ENCODE data around the gene ACKR1.

The ACKR1 gene

DNA sequence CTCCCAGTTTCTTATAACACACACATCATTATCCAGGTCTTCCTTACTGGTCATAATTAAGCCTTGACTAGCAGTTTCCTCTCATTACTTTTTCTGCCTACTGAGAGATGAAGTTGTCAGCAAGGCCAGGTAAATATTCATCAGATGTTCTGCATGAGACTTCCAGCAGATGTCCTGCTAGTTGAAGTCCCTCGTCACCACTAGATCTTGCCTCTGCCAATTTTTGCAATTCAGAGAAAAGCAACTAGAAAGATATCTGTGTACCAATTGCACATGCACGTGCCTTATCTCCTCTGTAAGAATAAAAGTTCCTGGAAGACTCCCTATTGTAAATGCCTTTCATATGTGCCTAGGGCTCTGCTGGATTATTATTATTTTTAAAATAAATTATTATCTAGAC is 18.3 kb downstream of the ACKR1 start:
- Histone ChIP-seq H3K4me1 (no peaks in the 10 kb centered on the region), H3K36me3 (no peaks in the 10 kb centered on the region), H3K9me3 (no peaks in the 10 kb centered on the region; the same call in 1 of the 2 replicates), H3K4me3 (ENCODE audit: low read depth, low read length) (no peak overlapping the region), H3K27me3 (no peaks in the 10 kb centered on the region)
- TF ChIP-seq, protein P1, sequence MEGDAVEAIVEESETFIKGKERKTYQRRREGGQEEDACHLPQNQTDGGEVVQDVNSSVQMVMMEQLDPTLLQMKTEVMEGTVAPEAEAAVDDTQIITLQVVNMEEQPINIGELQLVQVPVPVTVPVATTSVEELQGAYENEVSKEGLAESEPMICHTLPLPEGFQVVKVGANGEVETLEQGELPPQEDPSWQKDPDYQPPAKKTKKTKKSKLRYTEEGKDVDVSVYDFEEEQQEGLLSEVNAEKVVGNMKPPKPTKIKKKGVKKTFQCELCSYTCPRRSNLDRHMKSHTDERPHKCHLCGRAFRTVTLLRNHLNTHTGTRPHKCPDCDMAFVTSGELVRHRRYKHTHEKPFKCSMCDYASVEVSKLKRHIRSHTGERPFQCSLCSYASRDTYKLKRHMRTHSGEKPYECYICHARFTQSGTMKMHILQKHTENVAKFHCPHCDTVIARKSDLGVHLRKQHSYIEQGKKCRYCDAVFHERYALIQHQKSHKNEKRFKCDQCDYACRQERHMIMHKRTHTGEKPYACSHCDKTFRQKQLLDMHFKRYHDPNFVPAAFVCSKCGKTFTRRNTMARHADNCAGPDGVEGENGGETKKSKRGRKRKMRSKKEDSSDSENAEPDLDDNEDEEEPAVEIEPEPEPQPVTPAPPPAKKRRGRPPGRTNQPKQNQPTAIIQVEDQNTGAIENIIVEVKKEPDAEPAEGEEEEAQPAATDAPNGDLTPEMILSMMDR (IDR thresholded peaks at IDR 0.05; ENCODE audit: low read depth, low read length): no peak
- DNase-seq: no peak

DNA sequence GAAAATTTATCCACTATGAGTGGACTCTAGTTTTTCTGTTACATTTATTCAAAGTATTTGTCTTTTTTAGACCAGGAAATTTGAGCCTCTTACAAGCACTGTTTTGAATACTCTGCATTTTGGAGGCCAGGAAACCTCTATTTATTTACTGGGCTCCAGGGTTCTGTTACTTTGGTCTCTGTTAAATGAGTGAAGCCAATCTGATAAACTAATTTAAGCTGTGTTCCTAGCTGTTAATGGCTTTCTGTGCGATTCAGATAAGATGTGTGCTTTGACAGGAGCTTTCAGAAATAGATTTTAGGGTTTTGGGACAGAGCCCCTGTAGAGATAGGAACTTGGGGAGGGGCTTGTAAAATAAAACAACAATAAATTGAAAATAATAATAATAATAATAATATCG is 23.9 kb downstream of the ACKR1 start:
- H3K4me1 ChIP-seq: no peaks in the 10 kb centered on the region
- H3K4me3 ChIP-seq (ENCODE audit: low read depth, low read length): no peak overlapping the region
- TF ChIP-seq, protein P1 (IDR thresholded peaks at IDR 0.05; ENCODE audit: low read depth, low read length): no peak
- no peak for DNase-seq
- no peaks in the 10 kb centered on the region for H3K36me3 ChIP-seq
- no peaks in the 10 kb centered on the region for H3K9me3 ChIP-seq
- no peaks in the 10 kb centered on the region for H3K27me3 ChIP-seq

DNA sequence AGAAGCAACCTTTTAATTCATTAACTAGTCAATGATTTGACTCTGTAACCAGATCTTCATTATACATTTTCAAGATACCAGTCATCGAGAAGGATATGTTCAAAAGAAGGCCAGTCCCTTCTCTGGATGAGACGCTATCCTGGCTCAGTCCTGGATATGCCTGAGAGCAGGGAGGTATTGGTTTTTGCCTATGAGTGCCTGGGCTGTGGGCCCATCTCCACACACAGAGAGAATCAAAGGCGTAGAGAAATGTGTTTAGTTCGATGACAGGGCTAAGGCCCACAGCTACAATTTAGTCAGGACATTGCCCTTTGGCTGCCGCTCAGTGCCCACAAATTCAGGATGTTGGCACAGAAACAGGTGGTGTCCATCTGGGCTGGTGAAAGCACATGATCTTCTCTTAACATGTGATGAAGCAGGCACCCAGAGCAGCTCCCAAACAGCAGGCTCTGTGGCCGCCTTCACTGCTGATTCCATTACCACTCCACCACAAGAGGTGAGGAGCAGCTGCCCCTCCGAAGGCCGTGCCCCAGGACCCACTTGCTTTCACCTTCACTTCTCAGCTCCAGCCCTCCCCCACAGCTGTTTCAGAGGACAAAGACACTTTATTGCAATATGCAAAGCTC is 24.7 kb downstream of the ACKR1 start:
- DNase-seq: no peak
- TF ChIP-seq, protein P1 (IDR thresholded peaks at IDR 0.05; ENCODE audit: low read depth, low read length): no peak
- H3K4me1 ChIP-seq: no peaks in the 10 kb centered on the region
- no peaks in the 10 kb centered on the region for H3K9me3 ChIP-seq
- H3K36me3 ChIP-seq: no peaks in the 10 kb centered on the region
- no peak overlapping the region for H3K4me3 ChIP-seq (ENCODE audit: low read depth, low read length)
- no peaks in the 10 kb centered on the region for H3K27me3 ChIP-seq

DNA sequence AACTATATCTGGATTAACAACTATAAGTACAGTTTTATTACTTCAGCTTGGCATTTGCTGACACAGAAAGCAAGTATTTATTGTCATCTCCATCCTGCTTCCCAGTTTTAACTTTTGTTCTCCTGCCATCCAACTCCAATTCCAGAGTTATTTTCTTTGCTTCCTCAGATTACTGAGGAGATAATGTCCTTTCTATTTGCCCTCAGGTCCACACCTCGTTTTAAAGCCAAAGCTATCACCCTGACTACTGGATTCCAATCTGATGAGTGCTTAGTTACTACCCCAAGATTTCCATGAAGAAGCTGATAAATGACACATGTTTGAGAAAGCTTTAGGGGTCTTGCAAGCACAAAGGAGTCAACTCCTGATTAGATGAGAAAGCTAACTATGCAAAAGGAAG is 25.2 kb downstream of the ACKR1 start:
- no peak for DNase-seq
- TF ChIP-seq, protein P1 (IDR thresholded peaks at IDR 0.05; ENCODE audit: low read depth, low read length): no peak
- no peak overlapping the region for H3K4me3 ChIP-seq (ENCODE audit: low read depth, low read length)

DNA sequence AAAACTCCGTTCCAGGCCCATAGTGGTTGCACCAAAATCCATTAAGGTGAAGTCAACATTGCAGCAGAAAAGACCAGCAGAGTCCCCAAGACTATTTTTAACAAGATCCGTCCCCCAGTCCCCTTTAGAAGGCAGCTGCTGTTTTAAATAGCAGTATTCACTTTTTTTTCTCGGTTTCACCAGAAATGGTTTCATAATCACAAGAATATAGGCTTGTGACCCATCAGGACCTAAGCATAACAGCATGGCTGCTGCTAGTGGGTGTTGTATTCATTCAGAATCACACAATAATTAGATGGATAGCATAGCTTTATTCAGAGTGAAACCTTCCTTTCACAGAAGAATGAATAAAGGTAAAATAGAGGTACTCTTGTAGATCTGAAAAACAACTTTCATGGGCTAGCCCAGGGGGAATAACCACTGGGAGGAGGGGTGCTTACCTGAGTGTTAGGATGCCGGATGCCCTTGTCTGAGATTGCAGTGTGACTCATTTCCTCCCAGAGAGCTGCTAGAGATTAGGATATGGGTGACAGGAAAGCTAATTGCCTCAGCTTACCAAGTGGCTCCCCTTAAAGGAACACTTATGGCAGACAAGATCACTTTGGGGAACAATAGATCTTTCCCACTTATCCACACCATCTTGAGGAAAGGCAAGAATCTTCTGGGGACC is 35.0 kb downstream of the ACKR1 start:
- H3K4me3 ChIP-seq (ENCODE audit: low read depth, low read length): no peak overlapping the region
- H3K9me3 ChIP-seq: no peaks in the 10 kb centered on the region
- no peaks in the 10 kb centered on the region for H3K27me3 ChIP-seq
- no peaks in the 10 kb centered on the region for H3K4me1 ChIP-seq
- no peak for DNase-seq
- TF ChIP-seq, protein P1 (IDR thresholded peaks at IDR 0.05; ENCODE audit: low read depth, low read length): no peak
- H3K36me3 ChIP-seq: no peaks in the 10 kb centered on the region

More for the DNA sequence above, 25.2 kb downstream of the ACKR1 start:
- Histone ChIP-seq H3K9me3 (no peaks in the 10 kb centered on the region), H3K27me3 (no peaks in the 10 kb centered on the region), H3K4me1 (no peaks in the 10 kb centered on the region), H3K36me3 (no peaks in the 10 kb centered on the region)

DNA sequence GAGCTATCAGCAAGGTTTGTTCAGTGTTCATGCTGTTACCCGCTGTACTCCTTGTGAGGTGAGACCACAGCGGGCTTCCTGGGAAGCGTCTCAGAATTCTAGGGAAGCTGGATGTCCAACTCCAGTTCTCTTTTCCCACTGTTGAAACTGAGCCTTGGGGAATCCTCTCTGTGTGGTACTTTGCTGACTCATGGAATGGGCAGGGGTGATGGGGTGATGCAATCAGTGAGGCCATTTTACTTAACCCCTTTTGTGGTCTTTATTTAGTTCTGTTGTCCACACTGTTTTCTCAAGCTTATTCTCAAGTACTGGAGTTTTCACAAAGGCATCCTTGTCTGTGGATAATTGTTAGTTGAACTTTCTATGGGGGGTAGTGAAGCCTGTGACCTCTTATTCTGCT is 42.6 kb downstream of the ACKR1 start:
- Histone ChIP-seq H3K36me3 (no peaks in the 10 kb centered on the region), H3K4me3 (ENCODE audit: low read depth, low read length) (no peak overlapping the region), H3K4me1 (no peaks in the 10 kb centered on the region), H3K9me3 (no peaks in the 10 kb centered on the region), H3K27me3 (no peaks in the 10 kb centered on the region)
- no peak for DNase-seq
- TF ChIP-seq, protein P1 (IDR thresholded peaks at IDR 0.05; ENCODE audit: low read depth, low read length): no peak

Measured in BE2C (cell line).